ENCODE data around the gene IL25.
A peak's percentile ranks its signal among the peaks of the same experiment; 100 is the strongest.

Gene IL25

DNA sequence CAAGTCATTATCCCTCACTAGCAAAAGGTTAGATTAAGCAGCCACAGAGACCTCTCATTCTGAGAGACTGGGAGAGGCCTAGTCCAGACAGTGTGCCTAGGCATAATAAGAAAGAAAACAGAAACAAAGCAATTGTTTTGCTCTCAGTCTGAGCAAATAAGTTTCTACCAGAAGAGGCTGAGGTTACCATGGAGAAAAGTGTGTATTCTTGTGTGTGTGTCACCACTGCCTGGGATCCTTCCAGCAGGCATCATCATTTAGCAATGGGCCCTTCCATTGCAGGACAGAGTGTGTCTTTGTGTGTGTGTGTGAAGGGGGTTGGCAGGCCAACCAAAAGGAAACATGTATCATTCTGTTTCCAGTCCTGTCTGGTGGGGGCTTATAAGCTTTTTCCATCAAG is 11.3 kb upstream of the IL25 start:
- H3K36me3 ChIP-seq (ENCODE audit: control insufficient read depth in 1 of 2, insufficient read depth in 2 of 2, low read length in 2 of 2) = no peaks in the 10 kb centered on the region
- H3K9ac ChIP-seq (ENCODE audit: low read depth in 1 of 2, low read length in 2 of 2) = no peak overlapping the region
- peaks cover 0 to 4% of the 10 kb centered on the region in 2 donors for H3K4me1 ChIP-seq (ENCODE audit: control insufficient read depth in 1 of 2, insufficient read depth in 2 of 2, low read length in 2 of 2)
- peaks cover 8 to 21% of the 10 kb centered on the region in 2 donors for H3K27me3 ChIP-seq (ENCODE audit: control insufficient read depth in 1 of 2, insufficient read depth in 2 of 2, low read length in 2 of 2)
- no peak overlapping the region for H3K27ac ChIP-seq (ENCODE audit: low read depth, low read length)
- no peaks in the 10 kb centered on the region for H3K9me3 ChIP-seq (ENCODE audit: control insufficient read depth in 1 of 2, low read length in 2 of 2)
- no peak overlapping the region for H3K4me3 ChIP-seq (ENCODE audit: low read depth in 1 of 2, low read length in 2 of 2)

DNA sequence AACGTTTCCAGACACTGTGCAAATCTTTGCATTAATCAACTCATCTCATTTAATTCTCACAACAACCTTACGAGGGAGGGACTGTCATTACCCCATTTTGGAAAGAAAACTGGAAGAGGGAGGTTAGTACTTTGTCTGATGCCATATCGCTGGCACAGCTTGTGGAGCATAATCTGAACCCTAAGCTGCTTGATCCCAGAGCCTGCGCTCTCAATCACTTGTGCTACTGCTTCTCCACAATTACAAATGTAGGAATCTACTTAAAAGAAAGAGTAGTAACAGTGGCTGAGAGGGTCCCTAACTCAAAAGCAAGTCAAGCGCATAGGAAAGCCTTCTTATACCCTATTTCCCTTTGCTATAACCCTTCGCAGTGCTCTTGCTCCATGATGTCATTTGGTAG is 10.8 kb upstream of the IL25 start:
- Histone ChIP-seq H3K9me3 (ENCODE audit: control insufficient read depth in 1 of 2, low read length in 2 of 2) (no peaks in the 10 kb centered on the region), H3K27me3 (ENCODE audit: control insufficient read depth in 1 of 2, insufficient read depth in 2 of 2, low read length in 2 of 2) (peaks cover 9 to 22% of the 10 kb centered on the region in 2 donors), H3K36me3 (ENCODE audit: control insufficient read depth in 1 of 2, insufficient read depth in 2 of 2, low read length in 2 of 2) (no peaks in the 10 kb centered on the region), H3K4me3 (ENCODE audit: low read depth in 1 of 2, low read length in 2 of 2) (no peak overlapping the region), H3K4me1 (ENCODE audit: control insufficient read depth in 1 of 2, insufficient read depth in 2 of 2, low read length in 2 of 2) (peaks cover 0 to 4% of the 10 kb centered on the region in 2 donors), H3K9ac (ENCODE audit: low read depth in 1 of 2, low read length in 2 of 2) (no peak overlapping the region), H3K27ac (ENCODE audit: low read depth, low read length) (peak overlapping the region; percentile 5)

DNA sequence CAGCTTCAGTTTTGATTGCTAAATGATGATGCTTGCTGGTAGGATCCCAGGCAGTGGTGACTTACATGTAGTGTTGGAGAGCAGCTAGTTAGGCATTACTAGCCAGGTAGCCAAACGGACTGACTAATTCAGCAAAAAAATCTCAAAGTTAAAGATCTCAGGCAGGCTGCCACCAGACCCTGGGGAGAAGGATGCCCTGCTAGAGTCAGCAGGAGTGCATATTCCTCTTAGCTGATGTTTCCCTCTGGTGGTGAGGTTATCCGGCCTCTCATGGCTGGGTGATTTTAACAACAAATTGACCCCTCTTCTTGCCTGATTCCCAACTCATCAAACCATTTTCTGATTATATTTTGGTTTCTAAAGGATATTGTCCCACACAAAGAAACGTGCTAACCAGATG is 10.4 kb upstream of the IL25 start:
- Histone ChIP-seq H3K27ac (ENCODE audit: low read depth, low read length) (no peak overlapping the region), H3K9ac (ENCODE audit: low read depth in 1 of 2, low read length in 2 of 2) (no peak overlapping the region), H3K27me3 (ENCODE audit: control insufficient read depth in 1 of 2, insufficient read depth in 2 of 2, low read length in 2 of 2) (peaks cover 13 to 24% of the 10 kb centered on the region in 2 donors), H3K36me3 (ENCODE audit: control insufficient read depth in 1 of 2, insufficient read depth in 2 of 2, low read length in 2 of 2) (no peaks in the 10 kb centered on the region), H3K4me3 (ENCODE audit: low read depth in 1 of 2, low read length in 2 of 2) (no peak overlapping the region), H3K4me1 (ENCODE audit: control insufficient read depth in 1 of 2, insufficient read depth in 2 of 2, low read length in 2 of 2) (peaks cover 0 to 4% of the 10 kb centered on the region in 2 donors), H3K9me3 (ENCODE audit: control insufficient read depth in 1 of 2, low read length in 2 of 2) (no peaks in the 10 kb centered on the region)

DNA sequence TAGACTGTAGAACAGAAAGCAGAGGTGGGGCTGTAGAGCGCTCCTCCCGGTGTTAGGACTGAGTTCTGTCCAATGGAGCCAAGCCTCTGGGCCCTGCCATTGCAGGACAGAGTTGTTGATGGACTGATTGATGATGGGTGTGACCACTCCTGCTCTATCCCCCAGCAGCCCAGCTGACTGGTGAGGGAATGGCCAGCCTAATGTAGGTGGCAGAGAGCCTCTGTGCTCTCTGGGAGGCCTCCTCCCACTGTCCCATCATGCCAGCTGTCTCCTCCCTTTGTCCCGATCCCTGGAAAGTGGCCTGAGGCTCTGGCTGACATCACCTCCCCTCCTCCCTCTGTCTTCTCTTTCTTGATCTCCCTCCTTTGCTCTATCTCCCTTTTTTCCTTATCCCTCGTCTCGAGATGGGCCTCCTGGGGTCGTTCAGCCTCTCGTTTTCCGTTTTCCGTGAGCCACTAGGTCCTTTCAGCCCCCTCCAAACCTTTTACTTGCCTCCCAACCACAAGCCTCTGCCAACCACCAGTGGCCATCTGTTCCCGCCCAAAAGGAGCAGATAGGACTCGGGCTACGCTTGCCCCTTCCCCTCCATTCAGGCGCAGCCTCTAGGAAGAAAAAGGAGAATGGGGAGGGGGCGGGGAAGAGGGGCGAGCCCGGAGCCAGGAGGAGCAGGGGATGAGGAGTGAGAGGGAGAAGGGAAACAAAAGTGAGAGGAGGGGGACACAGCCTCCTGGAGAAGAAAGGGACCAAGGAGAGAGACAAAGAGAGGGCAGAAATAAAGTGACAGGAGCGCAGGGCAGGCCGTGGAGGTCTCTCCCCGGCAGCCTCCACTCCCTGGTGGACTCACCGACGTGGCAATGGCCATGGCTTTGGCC is 8.2 kb upstream of the IL25 start:
- peak overlapping the region; percentile 66 for H3K27ac ChIP-seq (ENCODE audit: low read depth, low read length)
- no peaks in the 10 kb centered on the region for H3K9me3 ChIP-seq (ENCODE audit: control insufficient read depth in 1 of 2, low read length in 2 of 2)
- peak overlapping the region; percentile 40 to 48 for H3K4me3 ChIP-seq (ENCODE audit: low read depth in 1 of 2, low read length in 2 of 2)
- H3K27me3 ChIP-seq (ENCODE audit: control insufficient read depth in 1 of 2, insufficient read depth in 2 of 2, low read length in 2 of 2) = peaks cover 14 to 28% of the 10 kb centered on the region in 2 donors
- H3K36me3 ChIP-seq (ENCODE audit: control insufficient read depth in 1 of 2, insufficient read depth in 2 of 2, low read length in 2 of 2) = no peaks in the 10 kb centered on the region
- H3K9ac ChIP-seq (ENCODE audit: low read depth in 1 of 2, low read length in 2 of 2) = peak overlapping the region; percentile 14 to 51
- peaks cover 0 to 4% of the 10 kb centered on the region in 2 donors for H3K4me1 ChIP-seq (ENCODE audit: control insufficient read depth in 1 of 2, insufficient read depth in 2 of 2, low read length in 2 of 2)

- Histone ChIP-seq H3K27me3 (ENCODE audit: control insufficient read depth in 1 of 2, insufficient read depth in 2 of 2, low read length in 2 of 2) (peaks cover 14 to 28% of the 10 kb centered on the region in 2 donors), H3K4me1 (ENCODE audit: control insufficient read depth in 1 of 2, insufficient read depth in 2 of 2, low read length in 2 of 2) (peaks cover 0 to 4% of the 10 kb centered on the region in 2 donors), H3K36me3 (ENCODE audit: control insufficient read depth in 1 of 2, insufficient read depth in 2 of 2, low read length in 2 of 2) (no peaks in the 10 kb centered on the region), H3K9me3 (ENCODE audit: control insufficient read depth in 1 of 2, low read length in 2 of 2) (no peaks in the 10 kb centered on the region), H3K4me3 (ENCODE audit: low read depth in 1 of 2, low read length in 2 of 2) (peak within 1 kb of the TSS; percentile 40 to 53), H3K27ac (ENCODE audit: low read depth, low read length) (peak within 1 kb of the TSS; percentile 72), H3K9ac (ENCODE audit: low read depth in 1 of 2, low read length in 2 of 2) (peak within 1 kb of the TSS; percentile 40 to 51)
These were observed 7.4 kb upstream of the IL25 start, which contains the start of gene EFS for GRCh38 chr14:23365036-23365731. EFS (minus strand) TSS chr14:23365172; CDS start chr14:23365025, 147 bp downstream.

GRCh38 chr14:23365732-23366425 is 6.7 kb upstream of the IL25 start:
- H3K4me3 ChIP-seq (ENCODE audit: low read depth in 1 of 2, low read length in 2 of 2) = peak overlapping the region; percentile 34 to 53
- peaks cover 0 to 4% of the 10 kb centered on the region in 2 donors for H3K4me1 ChIP-seq (ENCODE audit: control insufficient read depth in 1 of 2, insufficient read depth in 2 of 2, low read length in 2 of 2)
- H3K36me3 ChIP-seq (ENCODE audit: control insufficient read depth in 1 of 2, insufficient read depth in 2 of 2, low read length in 2 of 2) = no peaks in the 10 kb centered on the region
- H3K27ac ChIP-seq (ENCODE audit: low read depth, low read length) = peak overlapping the region; percentile 72
- peak overlapping the region in 1 of 2 donors; percentile 40 for H3K9ac ChIP-seq (ENCODE audit: low read depth in 1 of 2, low read length in 2 of 2)
- H3K9me3 ChIP-seq (ENCODE audit: control insufficient read depth in 1 of 2, low read length in 2 of 2) = no peaks in the 10 kb centered on the region
- peaks cover 14 to 28% of the 10 kb centered on the region in 2 donors for H3K27me3 ChIP-seq (ENCODE audit: control insufficient read depth in 1 of 2, insufficient read depth in 2 of 2, low read length in 2 of 2)

DNA sequence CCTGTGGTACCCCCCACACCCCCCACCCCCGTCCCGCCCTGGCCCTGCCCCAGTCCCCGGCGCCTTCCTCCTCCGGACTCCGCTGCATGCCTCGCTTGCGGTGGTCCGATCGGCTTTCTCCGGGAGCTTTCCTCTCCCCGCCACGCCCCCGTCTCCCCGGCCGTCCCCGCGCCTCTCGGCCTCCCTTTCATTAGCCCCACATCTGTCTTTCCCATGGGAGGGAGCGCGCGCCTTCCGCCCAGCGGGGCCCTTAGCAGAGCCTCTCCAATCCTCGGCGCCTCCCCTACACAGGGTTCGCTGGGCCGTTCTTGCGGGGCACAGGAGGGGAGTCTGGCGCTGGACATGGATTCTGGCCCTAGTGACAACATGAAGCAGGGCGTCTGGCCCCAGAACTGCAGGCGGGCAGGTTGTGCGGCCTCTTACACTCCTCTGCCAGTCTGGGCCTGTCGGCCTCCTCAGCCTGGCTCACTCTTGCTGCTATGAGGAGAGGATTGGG is 6.1 kb upstream of the IL25 start:
- H3K9me3 ChIP-seq (ENCODE audit: control insufficient read depth in 1 of 2, low read length in 2 of 2) = no peaks in the 10 kb centered on the region
- H3K36me3 ChIP-seq (ENCODE audit: control insufficient read depth in 1 of 2, insufficient read depth in 2 of 2, low read length in 2 of 2) = no peaks in the 10 kb centered on the region
- no peak overlapping the region for H3K9ac ChIP-seq (ENCODE audit: low read depth in 1 of 2, low read length in 2 of 2)
- no peak overlapping the region for H3K27ac ChIP-seq (ENCODE audit: low read depth, low read length)
- H3K27me3 ChIP-seq (ENCODE audit: control insufficient read depth in 1 of 2, insufficient read depth in 2 of 2, low read length in 2 of 2) = peaks cover 14 to 28% of the 10 kb centered on the region in 2 donors
- H3K4me1 ChIP-seq (ENCODE audit: control insufficient read depth in 1 of 2, insufficient read depth in 2 of 2, low read length in 2 of 2) = peaks cover 0 to 4% of the 10 kb centered on the region in 2 donors
- no peak overlapping the region for H3K4me3 ChIP-seq (ENCODE audit: low read depth in 1 of 2, low read length in 2 of 2)

DNA sequence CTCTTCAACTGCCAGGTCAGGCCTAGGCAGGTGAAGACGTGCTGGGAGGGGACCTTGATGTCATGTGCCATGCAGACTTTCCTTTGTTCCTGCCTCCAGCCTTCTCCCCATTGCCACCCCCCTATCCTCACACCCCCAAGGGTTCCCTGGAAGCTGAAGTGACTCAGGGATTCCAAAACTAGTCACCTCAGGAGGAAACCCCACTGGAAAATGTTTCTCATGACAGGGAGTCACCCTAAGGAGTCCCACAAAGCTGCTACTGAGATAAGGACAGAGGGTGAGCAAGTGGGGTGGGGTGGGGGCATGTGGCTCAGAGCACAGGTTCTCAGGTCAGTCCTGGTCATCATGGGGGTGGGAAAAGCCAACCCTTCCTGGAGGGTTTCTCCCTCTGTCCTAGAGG is 2.4 kb upstream of the IL25 start:
- Histone ChIP-seq H3K9ac (ENCODE audit: low read depth in 1 of 2, low read length in 2 of 2) (no peak overlapping the region), H3K4me3 (ENCODE audit: low read depth in 1 of 2, low read length in 2 of 2) (no peak overlapping the region), H3K36me3 (ENCODE audit: control insufficient read depth in 1 of 2, insufficient read depth in 2 of 2, low read length in 2 of 2) (no peaks in the 10 kb centered on the region), H3K27me3 (ENCODE audit: control insufficient read depth in 1 of 2, insufficient read depth in 2 of 2, low read length in 2 of 2) (peaks cover 6 to 11% of the 10 kb centered on the region in 2 donors), H3K4me1 (ENCODE audit: control insufficient read depth in 1 of 2, insufficient read depth in 2 of 2, low read length in 2 of 2) (no peaks in the 10 kb centered on the region), H3K9me3 (ENCODE audit: control insufficient read depth in 1 of 2, low read length in 2 of 2) (no peaks in the 10 kb centered on the region), H3K27ac (ENCODE audit: low read depth, low read length) (no peak overlapping the region)

DNA sequence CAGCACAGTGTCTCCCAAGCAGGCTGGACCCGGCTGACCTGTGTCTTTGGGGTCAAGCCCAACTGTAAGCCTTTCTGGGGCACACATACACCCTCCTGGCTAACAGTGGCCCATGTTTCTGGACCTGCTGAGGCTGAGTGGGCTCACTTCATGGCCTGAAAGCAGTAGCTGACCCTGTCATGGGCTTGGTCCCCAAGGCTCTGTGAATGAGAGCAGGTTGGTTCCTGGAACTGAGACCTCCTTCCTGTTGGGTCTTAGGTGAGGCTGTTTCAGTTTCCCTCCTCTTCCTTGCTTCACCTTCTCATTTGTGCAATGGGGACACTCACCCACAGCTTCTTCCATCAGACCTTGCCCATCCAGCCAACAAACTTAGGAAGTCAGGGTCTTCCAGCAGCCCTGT is 744 bp upstream of the IL25 start:
- H3K4me1 ChIP-seq (ENCODE audit: control insufficient read depth in 1 of 2, insufficient read depth in 2 of 2, low read length in 2 of 2) = no peaks in the 10 kb centered on the region
- no peak overlapping the region for H3K4me3 ChIP-seq (ENCODE audit: low read depth in 1 of 2, low read length in 2 of 2)

More for the DNA sequence above, 744 bp upstream of the IL25 start:
- Histone ChIP-seq H3K27ac (ENCODE audit: low read depth, low read length) (no peak overlapping the region), H3K36me3 (ENCODE audit: control insufficient read depth in 1 of 2, insufficient read depth in 2 of 2, low read length in 2 of 2) (no peaks in the 10 kb centered on the region), H3K9ac (ENCODE audit: low read depth in 1 of 2, low read length in 2 of 2) (no peak overlapping the region), H3K9me3 (ENCODE audit: control insufficient read depth in 1 of 2, low read length in 2 of 2) (no peaks in the 10 kb centered on the region), H3K27me3 (ENCODE audit: control insufficient read depth in 1 of 2, insufficient read depth in 2 of 2, low read length in 2 of 2) (peaks cover 4 to 5% of the 10 kb centered on the region in 2 donors)
